T-helper 17 cell (primary cell): Measurements from ENCODE around the gene TRAF2. TPM values are rescaled to one million over a fixed set of nuclear protein-coding genes. Genes with fewer than 3 reads are reported as not detected.
"Not testable (repeated sequence)": the region's sequence is repeated elsewhere in the genome, so short reads cannot be mapped to it uniquely, and the experiment has no call there.

Experiments used
- ATAC-seq: fragments of 150-1000 bp; cut with Tn5 transposase; 2 replicates; pipeline ENCODE4 v1.10.0; 2021; ENCODE audit warnings: mild to moderate bottlenecking, moderate library complexity
- DNase-seq, 3 donors: peaks; one replicate each; pipeline versions ENCODE4 v3.0.0 to v3.0.0-alpha.2; 2020 to 2021
- H3K9me3 ChIP-seq: one replicate; pipeline ENCODE4 v1.7.0; 2013; ENCODE audit warnings: low read length, mild to moderate bottlenecking; ENCODE audit not compliant: control insufficient read depth, poor library complexity, severe bottlenecking
- H3K27ac Mint-ChIP-seq: one replicate; pipeline ENCODE4 v1.8.0; 2022; ENCODE audit warnings: mild to moderate bottlenecking, moderate library complexity, mixed read lengths
- H3K27me3 Mint-ChIP-seq: one replicate; pipeline ENCODE4 v1.8.0; 2022; ENCODE audit warnings: mixed read lengths
- H3K36me3 Mint-ChIP-seq: one replicate; pipeline ENCODE4 v1.8.0; 2022; ENCODE audit warnings: low read depth, mixed read lengths
- H3K4me1 Mint-ChIP-seq: one replicate; pipeline ENCODE4 v1.8.0; 2022; ENCODE audit warnings: mild to moderate bottlenecking, mixed read lengths
- H3K4me3 Mint-ChIP-seq: one replicate; pipeline ENCODE4 v1.8.0; 2022; ENCODE audit warnings: mild to moderate bottlenecking, moderate library complexity, mixed read lengths
- total RNA-seq, 4 donors: library from RNA in 2 of 4; stranded (reverse) in 2 of 4; gene quantifications; one replicate each; pipeline ENCODE4 v1.2.3 and lab custom pipeline; 2022 to 2026

The TRAF2 gene
- total RNA-seq, 2 donors from 2014 or later, result 20.8 to 21.4 TPM

- Mint-ChIP-seq H3K4me3 (no peak overlapping the region), H3K4me1 (no peaks in the 10 kb centered on the region), H3K36me3 (no peaks in the 10 kb centered on the region), H3K27me3 (no peaks in the 10 kb centered on the region), H3K27ac (no peak overlapping the region)
- ATAC-seq (no peak), DNase-seq (peak in 2 of 3 donors; percentile 3 to 10)
- H3K9me3 ChIP-seq, result no peaks in the 10 kb centered on the region
Measured at GRCh38 chr9:136857581-136858412, 28.5 kb upstream of the TRAF2 start.

- peak in 1 of 3 donors; percentile 2 for DNase-seq
- no peak for ATAC-seq
Measured at GRCh38 chr9:136858452-136858843, 27.9 kb upstream of the TRAF2 start.

GRCh38 chr9:136858844-136859757 lies 27.2 kb upstream of the TRAF2 start:
- Mint-ChIP-seq H3K27ac (no peak overlapping the region), H3K4me3 (no peak overlapping the region), H3K27me3 (no peaks in the 10 kb centered on the region), H3K36me3 (no peaks in the 10 kb centered on the region), H3K4me1 (no peaks in the 10 kb centered on the region)
- no peak for ATAC-seq
- DNase-seq, result peak in 1 of 3 donors; percentile 3
- no peaks in the 10 kb centered on the region for H3K9me3 ChIP-seq

More at GRCh38 chr9:136858452-136858843, 27.9 kb upstream of the TRAF2 start:
- H3K36me3 Mint-ChIP-seq, result no peaks in the 10 kb centered on the region
- no peaks in the 10 kb centered on the region for H3K4me1 Mint-ChIP-seq
- H3K4me3 Mint-ChIP-seq, result no peak overlapping the region
- no peaks in the 10 kb centered on the region for H3K9me3 ChIP-seq
- H3K27me3 Mint-ChIP-seq, result no peaks in the 10 kb centered on the region
- no peak overlapping the region for H3K27ac Mint-ChIP-seq

- Mint-ChIP-seq H3K27ac (no peak overlapping the region), H3K4me3 (no peak overlapping the region), H3K27me3 (no peaks in the 10 kb centered on the region), H3K4me1 (peaks cover 5% of the 10 kb centered on the region), H3K36me3 (no peaks in the 10 kb centered on the region)
- no peak for ATAC-seq
- no peaks in the 10 kb centered on the region for H3K9me3 ChIP-seq
- DNase-seq, result peak in 1 of 3 donors; percentile 3
Measured at GRCh38 chr9:136860529-136860928, 25.8 kb upstream of the TRAF2 start.

GRCh38 chr9:136860933-136861873 lies 25.1 kb upstream of the TRAF2 start:
- Mint-ChIP-seq H3K36me3 (no peaks in the 10 kb centered on the region), H3K27me3 (no peaks in the 10 kb centered on the region), H3K27ac (no peak overlapping the region), H3K4me3 (no peak overlapping the region), H3K4me1 (peaks cover 8% of the 10 kb centered on the region)
- H3K9me3 ChIP-seq, result no peaks in the 10 kb centered on the region
- ATAC-seq (no peak), DNase-seq (peak in 1 of 3 donors; percentile 3)

GRCh38 chr9:136861874-136862457 lies 24.4 kb upstream of the TRAF2 start:
- no peaks in the 10 kb centered on the region for H3K9me3 ChIP-seq
- Mint-ChIP-seq H3K27me3 (no peaks in the 10 kb centered on the region), H3K36me3 (no peaks in the 10 kb centered on the region), H3K4me3 (no peak overlapping the region), H3K4me1 (peaks cover 8% of the 10 kb centered on the region), H3K27ac (no peak overlapping the region)
- peak in 1 of 3 donors; percentile 2 for DNase-seq
- no peak for ATAC-seq

GRCh38 chr9:136862849-136863622 lies 23.3 kb upstream of the TRAF2 start:
- DNase-seq (no peak), ATAC-seq (no peak)
- H3K4me3 Mint-ChIP-seq, result no peak overlapping the region
- H3K9me3 ChIP-seq, result no peaks in the 10 kb centered on the region
- peaks cover 8% of the 10 kb centered on the region for H3K4me1 Mint-ChIP-seq
- peak overlapping the region; percentile 8 for H3K27ac Mint-ChIP-seq
- H3K36me3 Mint-ChIP-seq, result no peaks in the 10 kb centered on the region
- no peaks in the 10 kb centered on the region for H3K27me3 Mint-ChIP-seq

- Mint-ChIP-seq H3K27ac (peak overlapping the region; percentile 8), H3K27me3 (no peaks in the 10 kb centered on the region), H3K36me3 (no peaks in the 10 kb centered on the region), H3K4me3 (no peak overlapping the region), H3K4me1 (peaks cover 8% of the 10 kb centered on the region)
- ATAC-seq (no peak), DNase-seq (no peak)
- H3K9me3 ChIP-seq, result no peaks in the 10 kb centered on the region
Measured at GRCh38 chr9:136863623-136864273, 22.6 kb upstream of the TRAF2 start.

GRCh38 chr9:136865041-136865767 lies 21.1 kb upstream of the TRAF2 start:
- Mint-ChIP-seq H3K27ac (peak overlapping the region; percentile 84), H3K4me3 (peak overlapping the region; percentile 95), H3K4me1 (peaks cover 8% of the 10 kb centered on the region), H3K36me3 (no peaks in the 10 kb centered on the region), H3K27me3 (no peaks in the 10 kb centered on the region)
- no peaks in the 10 kb centered on the region for H3K9me3 ChIP-seq
- no peak for ATAC-seq
- no peak for DNase-seq

- ATAC-seq (peak; percentile 10), DNase-seq (no peak)
- no peaks in the 10 kb centered on the region for H3K36me3 Mint-ChIP-seq
- peak overlapping the region; percentile 95 for H3K4me3 Mint-ChIP-seq
- H3K4me1 Mint-ChIP-seq, result peaks cover 8% of the 10 kb centered on the region
- H3K27me3 Mint-ChIP-seq, result no peaks in the 10 kb centered on the region
- H3K9me3 ChIP-seq, result no peaks in the 10 kb centered on the region
- H3K27ac Mint-ChIP-seq, result peak overlapping the region; percentile 84
Measured at GRCh38 chr9:136865768-136866103, 20.6 kb upstream of the TRAF2 start.

- H3K27me3 Mint-ChIP-seq, ATAC-seq, H3K27ac Mint-ChIP-seq, H3K36me3 Mint-ChIP-seq, H3K4me1 Mint-ChIP-seq, H3K9me3 ChIP-seq, DNase-seq: not testable (repeated sequence)
- peak overlapping the region; percentile 70 for H3K4me3 Mint-ChIP-seq
Measured at GRCh38 chr9:136866898-136867421, 19.4 kb upstream of the TRAF2 start.
